K562 (cell line): ENCODE results near the gene IFT122. TPM values are rescaled to one million over a fixed set of nuclear protein-coding genes. Genes with fewer than 3 reads are reported as not detected.

ENCODE experiments used
- ATAC-seq: fragments of 200-7000 bp; cut with Tn5 transposase; 3 replicates; pipeline ENCODE4 v1.9.1; 2020; ENCODE audit warnings: moderate library complexity
- BruUV-seq: library from RNA; stranded (reverse); fragments of 400-500 nt; replicated peaks from 2 replicates; lab custom pipeline; 2021; lab: Mats Ljungman, UMichigan
- CTCF ChIA-PET: fragments of 300-600 bp; formaldehyde crosslinking; extraction: SDS; loops from one replicate; lab custom pipeline; 2021; ENCODE audit warnings: low intra/inter-chr PET ratio; lab: Yijun Ruan, JAX
- POLR2A ChIA-PET: fragments of 300-600, 350-650 bp; sonication (Branson Sonifier 250); formaldehyde crosslinking; extraction: SDS; loops from one replicate; lab custom pipeline; 2021; ENCODE audit warnings: antibody characterized with exemption, inconsistent platforms; lab: Yijun Ruan, JAX
- DNase-seq, 4 experiments: peaks; one replicate each; pipeline versions ENCODE4 v3.0.0 to v3.0.0-alpha.2; 2011 to 2018; ENCODE audit warnings: low spot score in 3 of 4, mixed read lengths in 3 of 4; ENCODE audit errors: extremely low read depth in 1 of 4
- FAIRE-seq: peaks from 2 replicates; lab custom pipeline; 2011; peaks lifted over from hg19 to GRCh38; lab: Jason Lieb, UNC
- H2AFZ ChIP-seq: 2 replicates; pipeline ENCODE4 v1.6.0; 2011; ENCODE audit warnings: low read depth, low read length, control low read depth, inconsistent platforms
- H3K27ac ChIP-seq: fragments of 200-600 bp; 3 replicates; pipeline ENCODE4 v1.8.0; 2011; ENCODE audit warnings: low read depth, mild to moderate bottlenecking, control low read depth, inconsistent platforms, low read length, moderate library complexity, mixed read lengths; ENCODE audit errors: extremely low read depth
- H3K27me3 ChIP-seq, 2 experiments: fragments of 300-600 bp in 1 of 2; 2 replicates in 1 of 2; 3 replicates in 1 of 2; pipeline versions ENCODE4 v1.6.0 to v1.8.0; 2011; ENCODE audit warnings: inconsistent platforms in 2 of 2, low read length in 2 of 2, mild to moderate bottlenecking in 1 of 2, mixed read lengths in 1 of 2, moderate library complexity in 1 of 2; ENCODE audit not compliant: control insufficient read depth in 2 of 2, insufficient read depth in 2 of 2
- H3K36me3 ChIP-seq: fragments of 300-600 bp; 3 replicates; pipeline ENCODE4 v1.8.0; 2011; ENCODE audit warnings: mild to moderate bottlenecking, low read length, inconsistent platforms; ENCODE audit not compliant: control insufficient read depth, insufficient read depth
- H3K4me1 ChIP-seq, 2 experiments: fragments of 200-600 bp in 1 of 2; replicated peaks in 1 of 2; 2 replicates in 1 of 2; 3 replicates in 1 of 2; pipeline versions ENCODE4 v1.5.1 to v1.8.0; 2011; ENCODE audit warnings: inconsistent platforms in 2 of 2, low read length in 2 of 2, mild to moderate bottlenecking in 1 of 2, mixed read lengths in 1 of 2, moderate library complexity in 1 of 2; ENCODE audit not compliant: control insufficient read depth in 2 of 2, insufficient read depth in 2 of 2
- H3K4me2 ChIP-seq: 2 replicates; pipeline ENCODE4 v1.6.1; 2011; ENCODE audit warnings: low read length, control low read depth, inconsistent platforms, mixed read lengths; ENCODE audit not compliant: insufficient read depth
- H3K4me3 ChIP-seq: fragments of 200-600 bp; sonication (generic), shearing (Covaris generic); 2 replicates; pipeline ENCODE4 v1.5.1; 2016; ENCODE audit warnings: control low read depth, inconsistent platforms
- H3K79me2 ChIP-seq: fragments of 200-600 bp; 3 replicates; pipeline ENCODE4 v1.8.0; 2011; ENCODE audit warnings: low read length, inconsistent platforms; ENCODE audit not compliant: control insufficient read depth, insufficient read depth
- H3K9ac ChIP-seq, 2 experiments: 2 replicates each; pipeline versions ENCODE4 v1.6.0 to v1.6.1; 2011; ENCODE audit warnings: low read depth in 2 of 2, low read length in 2 of 2, control low read depth in 1 of 2, inconsistent platforms in 1 of 2, mild to moderate bottlenecking in 1 of 2, mixed read lengths in 1 of 2; ENCODE audit not compliant: insufficient read depth in 1 of 2
- H3K9me1 ChIP-seq: one replicate; pipeline ENCODE4 v1.6.0; 2011; ENCODE audit warnings: inconsistent platforms, mild to moderate bottlenecking, low read length, moderate library complexity; ENCODE audit not compliant: control insufficient read depth, insufficient read depth
- H3K9me3 ChIP-seq: replicated peaks from 2 replicates; pipeline ENCODE4 v1.5.1; 2011; ENCODE audit warnings: low read depth, low read length, inconsistent platforms; ENCODE audit not compliant: control insufficient read depth, insufficient read depth
- H4K20me1 ChIP-seq: replicated peaks from 2 replicates; pipeline ENCODE4 v1.6.1; 2011; ENCODE audit warnings: low read length, inconsistent platforms, mixed read lengths; ENCODE audit not compliant: control insufficient read depth, insufficient read depth
- CBFA2T2 ChIP-seq: fragments of 450-650 bp; conservative IDR thresholded peaks from 2 replicates; pipeline ENCODE4 v1.6.1; 2017; ENCODE audit warnings: mild to moderate bottlenecking
- E4F1 ChIP-seq: fragments of 250-450 bp; sonication (Bioruptor Pico); IDR thresholded peaks from 2 replicates; pipeline ENCODE4 v1.5.0; 2021; ENCODE audit warnings: mild to moderate bottlenecking, borderline replicate concordance
- ELF4 ChIP-seq: fragments of 450-650 bp; formaldehyde crosslinking; IDR thresholded peaks from 2 replicates; pipeline ENCODE4 v1.4.0; 2022; ENCODE audit warnings: missing genetic modification characterization
- EP300 ChIP-seq: IDR thresholded peaks from 2 replicates; pipeline ENCODE4 v1.6.1; 2012; ENCODE audit warnings: low read length, improper control_type of control experiment
- ETV5 ChIP-seq: sonication (generic); formaldehyde crosslinking; IDR thresholded peaks from 2 replicates; pipeline ENCODE4 v1.4.0; 2020; ENCODE audit warnings: low read depth, mild to moderate bottlenecking, missing genetic modification reagents
- EZH2 ChIP-seq: IDR thresholded peaks from 2 replicates; pipeline ENCODE4 v1.6.1; 2012; ENCODE audit warnings: low read depth, mild to moderate bottlenecking, inconsistent platforms, low read length, borderline replicate concordance
- FOSL1 ChIP-seq: fragments of 200-800 bp; sonication (Bioruptor generic); conservative IDR thresholded peaks from 2 replicates; pipeline ENCODE4 v1.6.1; 2016; ENCODE audit warnings: missing genetic modification characterization, missing compliant biosample characterization
- FOXK1 ChIP-seq: sonication (generic); formaldehyde crosslinking; IDR thresholded peaks from 2 replicates; pipeline ENCODE4 v1.8.0; 2022; ENCODE audit warnings: missing genetic modification reagents, mild to moderate bottlenecking, borderline replicate concordance
- MTA2 ChIP-seq: fragments of 450-650 bp; IDR thresholded peaks from 2 replicates; pipeline ENCODE4 v1.6.1; 2016; ENCODE audit warnings: low read depth
- MYNN ChIP-seq, 2 experiments: sonication (generic); formaldehyde crosslinking in 1 of 2; IDR thresholded peaks; 2 replicates each; pipeline versions ENCODE4 v1.5.0 to v1.6.1; 2016 to 2020; ENCODE audit warnings: antibody characterized with exemption in 1 of 2, missing genetic modification reagents in 1 of 2
- SIN3A ChIP-seq, 2 experiments: fragments of 150-350 bp in 1 of 2; IDR thresholded peaks; 2 replicates each; pipeline ENCODE4 v1.6.1; 2011 to 2016; ENCODE audit warnings: borderline replicate concordance in 2 of 2, low read depth in 2 of 2, low read length in 2 of 2, mild to moderate bottlenecking in 2 of 2, moderate library complexity in 2 of 2; ENCODE audit not compliant: control insufficient read depth in 1 of 2
- SOX6 ChIP-seq: fragments of 450-650 bp; IDR thresholded peaks from 2 replicates; pipeline ENCODE4 v1.6.1; 2014; ENCODE audit warnings: mild to moderate bottlenecking
- ZFX ChIP-seq: sonication (generic); formaldehyde crosslinking; IDR thresholded peaks from 2 replicates; pipeline ENCODE4 v1.8.0; 2022; ENCODE audit warnings: mild to moderate bottlenecking, missing genetic modification reagents, moderate library complexity
- ZNF274 ChIP-seq: IDR thresholded peaks from 2 replicates; pipeline ENCODE4 v1.6.1; 2011; ENCODE audit warnings: low read depth, mild to moderate bottlenecking, low read length, moderate library complexity, borderline replicate concordance
- ZNF384 ChIP-seq: IDR thresholded peaks from 2 replicates; pipeline ENCODE4 v1.6.1; 2012; ENCODE audit warnings: low read depth, low read length, improper control_type of control experiment
- ZNF77 ChIP-seq: fragments of 250-450 bp; sonication (Bioruptor Pico); IDR thresholded peaks from 2 replicates; pipeline ENCODE4 v1.5.0; 2020
- ZNF785 ChIP-seq: fragments of 250-450 bp; sonication (Bioruptor Pico); IDR thresholded peaks from 2 replicates; pipeline ENCODE4 v1.4.0; 2020; ENCODE audit warnings: mild to moderate bottlenecking
- WGBS: fragments of 100-300 bp; shearing (Covaris generic); methylation state at CpG from one replicate; pipeline ENCODE4 v1.1.6; 2016; ENCODE audit warnings: low coverage, mixed read lengths; ENCODE audit not compliant: insufficient coverage; ENCODE audit errors: missing lambda C conversion rate; 5-methylcytosine and 5-hydroxymethylcytosine counted together
- in situ Hi-C: fragments of 300-500 bp; cut with MboI; formaldehyde crosslinking; loops from 4 replicates; pipeline ENCODE4 v1.15.0; 2018; ENCODE audit warnings: inconsistent platforms, mixed read lengths
- intact Hi-C: fragments of 100-400 bp; cut with micrococcal nuclease; formaldehyde crosslinking; loops from 2 replicates; pipeline ENCODE4 v1.14.2; 2022
- polyA plus RNA-seq, 8 experiments: library from polyadenylated mRNA; depleted of rRNA in 4 of 8; stranded (reverse) in 5 of 8; unstranded in 3 of 8; fragments of >200 nt; fragmentation: Nextera tagmentation in 2 of 8; fragmentation: Illumina TruSeq in 1 of 8; extraction: Ambion mirVana in 2 of 8; extraction: Trizol in 1 of 8; gene quantifications; 2 replicates each; pipeline versions ENCODE4 v1.2.1 to v1.2.3, GENCODE V29; 2011 to 2014; ENCODE audit warnings: inconsistent platforms in 1 of 8, missing spikeins in 1 of 8
- total RNA-seq, 7 experiments: library from RNA; depleted of rRNA in 6 of 7; stranded (reverse); fragments of >200 nt in 6 of 7; fragmentation: Illumina TruSeq in 2 of 7; extraction: Trizol in 2 of 7; gene quantifications; 2 replicates each; pipeline versions ENCODE4 v1.2.1 to v1.2.3, GENCODE V29; 2011 to 2021; ENCODE audit warnings: low replicate concordance in 1 of 7

The IFT122 gene
- total and polyA plus RNA-seq, 9 of the 15 experiments (the other 6 are each of a cell fraction or from before 2014, with no cell fraction given), result 2.4 to 11.5 (median 7.7) TPM

GRCh38 chr3:129449279-129450115 is 9.5 kb downstream of the IFT122 start:
- no TSS peak for BruUV-seq
- H3K79me2 ChIP-seq, result peaks cover 33% of the 10 kb centered on the region
- H3K27me3 ChIP-seq, result no peaks in the 10 kb centered on the region
- POLR2A ChIA-PET, result interaction anchor here (0.7 to 2.1 kb wide), 4 partner anchors 9 to 133 kb away, joined by 3 to 15 read pairs (median 4); partner anchors contain the start of genes EFCAB12, IFT122 and MBD4
- peak in 1 of 4 experiments; percentile 47 for DNase-seq
- peaks cover 14 to 47% of the 10 kb centered on the region in 2 experiments; a peak in 4 of 5 replicates for H3K4me1 ChIP-seq
- H4K20me1 ChIP-seq, result no peaks in the 10 kb centered on the region
- H3K9me3 ChIP-seq, result no peaks in the 10 kb centered on the region
- intact Hi-C loops (loop anchor here (10.0 kb wide), 1 partner anchor 1405 kb away; no protein-coding TSS in a partner anchor), in situ Hi-C loops (no loop called here)
- no peak for ATAC-seq
- WGBS, result 6% methylated on average over 5 of the region's 5 CpGs
- H2AFZ ChIP-seq, result peak overlapping the region; percentile 81
- H3K27ac ChIP-seq, result peak overlapping the region; percentile 72
- H3K4me3 ChIP-seq, result no peak overlapping the region
- FAIRE-seq, result no peak
- H3K9ac ChIP-seq, result peak overlapping the region in 1 of 2 experiments; percentile 67; a peak in 2 of 4 replicates
- H3K36me3 ChIP-seq, result peaks cover 9% of the 10 kb centered on the region; the same call in 1 of the 3 replicates
- peak overlapping the region; percentile 31 for H3K4me2 ChIP-seq
- CTCF ChIA-PET, result interaction anchor here (0.6 kb wide), 1 partner anchor 487 kb away, joined by 3 read pairs; no protein-coding TSS in a partner anchor
- H3K9me1 ChIP-seq, result no peaks in the 10 kb centered on the region
- TF ChIP-seq SIN3A (IDR thresholded peaks at IDR 0.05; ENCODE audit: borderline replicate concordance in 2 of 2, control insufficient read depth in 1 of 2, low read depth in 2 of 2, low read length in 2 of 2), result no peak
- no peak for TF ChIP-seq FOSL1 (tag)
- TF ChIP-seq EZH2, result no peak
- no peak for TF ChIP-seq FOXK1 (CRISPR knock-in tag)
- TF ChIP-seq ZFX (CRISPR knock-in tag), result no peak
- no peak for TF ChIP-seq E4F1 (CRISPR knock-in tag)
- no peak for TF ChIP-seq ZNF785 (CRISPR knock-in tag)
- TF ChIP-seq SOX6, result no peak
- no peak for TF ChIP-seq ZNF274
- TF ChIP-seq MYNN (IDR thresholded peaks at IDR 0.05), result no peak
- no peak for TF ChIP-seq MYNN (CRISPR knock-in tag; IDR thresholded peaks at IDR 0.05)
- TF ChIP-seq EP300, result peak; percentile 42; the same call in 1 of the 2 replicates
- no peak for TF ChIP-seq ETV5
- no peak for TF ChIP-seq ZNF77 (CRISPR knock-in tag)
- peak; percentile 49; the same call in 1 of the 2 replicates for TF ChIP-seq ZNF384
- TF ChIP-seq CBFA2T2, result peak; percentile 12; the same call in 1 of the 2 replicates
- TF ChIP-seq ELF4 (CRISPR knock-in tag), result no peak
- no peak for TF ChIP-seq MTA2
